H9 (cell line): Measurements from ENCODE around the gene TPRN. TPM values are rescaled to one million over a fixed set of nuclear protein-coding genes. Genes with fewer than 3 reads are reported as not detected.

Experiments
- DNase-seq: peaks from one replicate; pipeline ENCODE4 v3.0.0-alpha.2; 2017
- H2AFZ ChIP-seq: one replicate; pipeline ENCODE4 v1.6.1; 2013; ENCODE audit warnings: mild to moderate bottlenecking, low read length, control low read depth, moderate library complexity
- H2AK5ac ChIP-seq: 2 replicates; pipeline ENCODE4 v1.6.1; 2013; ENCODE audit warnings: low read length, control low read depth, mixed read lengths; ENCODE audit not compliant: insufficient read length
- H2BK120ac ChIP-seq: one replicate; pipeline ENCODE4 v1.6.1; 2013; ENCODE audit warnings: low read depth, mild to moderate bottlenecking, low read length, control low read depth, inconsistent platforms; ENCODE audit not compliant: poor library complexity, severe bottlenecking
- H2BK12ac ChIP-seq: 2 replicates; pipeline ENCODE4 v1.6.1; 2013; ENCODE audit warnings: low read length, control low read depth, mixed read lengths, low read depth; ENCODE audit not compliant: insufficient read length
- H2BK15ac ChIP-seq: 2 replicates; pipeline ENCODE4 v1.6.1; 2013; ENCODE audit warnings: low read depth, low read length, control low read depth
- H2BK20ac ChIP-seq: one replicate; pipeline ENCODE4 v1.6.1; 2013; ENCODE audit warnings: low read depth, mild to moderate bottlenecking, low read length, control low read depth, inconsistent platforms; ENCODE audit not compliant: poor library complexity, severe bottlenecking
- H2BK5ac ChIP-seq: 2 replicates; pipeline ENCODE4 v1.6.1; 2013; ENCODE audit warnings: low read length, control low read depth, mixed read lengths; ENCODE audit not compliant: insufficient read length
- H3K14ac ChIP-seq: 2 replicates; pipeline ENCODE4 v1.6.1; 2013; ENCODE audit warnings: low read length, control low read depth; ENCODE audit not compliant: insufficient read depth
- H3K18ac ChIP-seq: 2 replicates; pipeline ENCODE4 v1.6.1; 2013; ENCODE audit warnings: low read depth, mild to moderate bottlenecking, mixed read lengths, low read length, control low read depth; ENCODE audit not compliant: insufficient read length
- H3K23ac ChIP-seq: 2 replicates; pipeline ENCODE4 v1.6.1; 2013; ENCODE audit warnings: low read length, control low read depth, mixed read lengths, low read depth; ENCODE audit not compliant: insufficient read length
- H3K23me2 ChIP-seq: 2 replicates; pipeline ENCODE4 v1.6.1; 2013; ENCODE audit warnings: low read depth, mild to moderate bottlenecking, mixed read lengths, low read length, control low read depth; ENCODE audit not compliant: insufficient read length, poor library complexity, severe bottlenecking
- H3K27ac ChIP-seq: 2 replicates; pipeline ENCODE4 v1.5.1; 2013; ENCODE audit warnings: low read length, control low read depth, mixed read lengths, low read depth; ENCODE audit not compliant: insufficient read length
- H3K27me3 ChIP-seq: 2 replicates; pipeline ENCODE4 v1.6.1; 2013; ENCODE audit warnings: low read length, control low read depth, inconsistent platforms; ENCODE audit not compliant: insufficient read depth
- H3K4ac ChIP-seq: 2 replicates; pipeline ENCODE4 v1.6.1; 2013; ENCODE audit warnings: low read depth, mild to moderate bottlenecking, control low read depth, inconsistent platforms, low read length, moderate library complexity
- H3K4me1 ChIP-seq: 2 replicates; pipeline ENCODE4 v1.6.1; 2013; ENCODE audit warnings: low read length, control low read depth, inconsistent platforms; ENCODE audit not compliant: insufficient read depth
- H3K4me2 ChIP-seq: 2 replicates; pipeline ENCODE4 v1.6.1; 2013; ENCODE audit warnings: low read length, control low read depth, mixed read lengths; ENCODE audit not compliant: insufficient read length, insufficient read depth
- H3K56ac ChIP-seq: 2 replicates; pipeline ENCODE4 v1.6.1; 2013; ENCODE audit warnings: low read depth, mild to moderate bottlenecking, mixed read lengths, low read length, control low read depth; ENCODE audit not compliant: insufficient read length
- H3K79me1 ChIP-seq: 2 replicates; pipeline ENCODE4 v1.6.1; 2013; ENCODE audit warnings: low read depth, mild to moderate bottlenecking, moderate library complexity, low read length, control low read depth, inconsistent platforms; ENCODE audit not compliant: insufficient read depth, poor library complexity, severe bottlenecking
- H3K79me2 ChIP-seq: 2 replicates; pipeline ENCODE4 v1.6.1; 2013; ENCODE audit warnings: low read length, control low read depth, inconsistent platforms; ENCODE audit not compliant: insufficient read depth
- H3K9ac ChIP-seq: 2 replicates; pipeline ENCODE4 v1.6.1; 2013; ENCODE audit warnings: low read length, control low read depth, mixed read lengths; ENCODE audit not compliant: insufficient read length; ENCODE audit errors: extremely low read depth
- H3K9me3 ChIP-seq: one replicate; pipeline ENCODE4 v1.6.1; 2013; ENCODE audit warnings: low read depth, low read length, inconsistent platforms; ENCODE audit not compliant: control insufficient read depth
- H3T11ph ChIP-seq: one replicate; pipeline ENCODE4 v1.6.1; 2013; ENCODE audit warnings: mild to moderate bottlenecking, low read length, control low read depth, inconsistent platforms
- H4K20me1 ChIP-seq: one replicate; pipeline ENCODE4 v1.6.1; 2013; ENCODE audit not compliant: control insufficient read depth, insufficient read length, insufficient read depth
- H4K5ac ChIP-seq: 2 replicates; pipeline ENCODE4 v1.6.1; 2013; ENCODE audit warnings: low read depth, mild to moderate bottlenecking, mixed read lengths, low read length, control low read depth; ENCODE audit not compliant: insufficient read length
- H4K8ac ChIP-seq: replicated peaks from 2 replicates; pipeline ENCODE4 v1.6.1; 2013; ENCODE audit warnings: low read length, control low read depth, mixed read lengths, low read depth; ENCODE audit not compliant: insufficient read length
- H4K91ac ChIP-seq: 2 replicates; pipeline ENCODE4 v1.6.1; 2013; ENCODE audit warnings: low read depth, mild to moderate bottlenecking, moderate library complexity, mixed read lengths, low read length, control low read depth; ENCODE audit not compliant: insufficient read length
- H3K27ac Mint-ChIP-seq, 3 experiments: 2 replicates in 2 of 3; 3 replicates in 1 of 3; pipeline ENCODE4 v1.8.0; 2020 to 2021; ENCODE audit warnings: mixed read lengths in 3 of 3, mild to moderate bottlenecking in 1 of 3, moderate library complexity in 1 of 3
- H3K27me3 Mint-ChIP-seq: 2 replicates; pipeline ENCODE4 v1.8.0; 2021; ENCODE audit warnings: low read depth, mild to moderate bottlenecking, moderate library complexity, mixed read lengths
- H3K36me3 Mint-ChIP-seq, 3 experiments: 2 replicates in 2 of 3; 3 replicates in 1 of 3; pipeline ENCODE4 v1.8.0; 2020 to 2021; ENCODE audit warnings: low read depth in 3 of 3, mixed read lengths in 3 of 3; ENCODE audit not compliant: insufficient read depth in 1 of 3
- H3K4me1 Mint-ChIP-seq, 2 experiments: 2 replicates each; pipeline ENCODE4 v1.8.0; 2020; ENCODE audit warnings: mixed read lengths in 2 of 2
- H3K4me3 Mint-ChIP-seq, 2 experiments: 2 replicates in 1 of 2; 3 replicates in 1 of 2; pipeline ENCODE4 v1.8.0; 2020 to 2021; ENCODE audit warnings: mild to moderate bottlenecking in 2 of 2, mixed read lengths in 2 of 2, moderate library complexity in 1 of 2
- H3K9me3 Mint-ChIP-seq, 2 experiments: 2 replicates in 1 of 2; 3 replicates in 1 of 2; pipeline ENCODE4 v1.8.0; 2020; ENCODE audit warnings: mild to moderate bottlenecking in 2 of 2, mixed read lengths in 2 of 2, moderate library complexity in 1 of 2
- CTCF ChIP-seq: fragments of 200-600 bp; sonication (generic); conservative IDR thresholded peaks from 3 replicates; pipeline ENCODE4 v1.8.0; 2021; ENCODE audit warnings: antibody characterized with exemption, mild to moderate bottlenecking
- WGBS: extraction: QIAGEN DNeasy Blood & Tissue Kit; methylation state at CpG from one replicate; pipeline ENCODE4 v1.1.7; 2013; ENCODE audit warnings: missing lambda C conversion rate, low lambda C conversion rate, mixed read lengths; ENCODE audit not compliant: insufficient read length; ENCODE audit errors: extremely low coverage; 5-methylcytosine and 5-hydroxymethylcytosine counted together
- total RNA-seq: library from RNA; stranded (reverse); gene quantifications from 2 replicates; pipeline ENCODE4 v1.2.1, GENCODE V29; 2021

TPRN gene
- total RNA-seq, 1 experiment from 2014 or later, result 30.7 TPM

GRCh38 chr9:137165250-137165836 lies 35.2 kb downstream of the TPRN start:
- Histone ChIP-seq H2BK12ac (no peak overlapping the region), H3K9me3 (no peaks in the 10 kb centered on the region), H3K27me3 (peaks cover 43% of the 10 kb centered on the region; the same call in 1 of the 2 replicates), H2AFZ (no peak overlapping the region), H3K14ac (no peak overlapping the region), H2BK5ac (no peak overlapping the region), H3K79me2 (no peaks in the 10 kb centered on the region), H3K9ac (no peak overlapping the region), H2BK15ac (no peak overlapping the region), H3T11ph (no peak overlapping the region), H3K23ac (no peak overlapping the region), H2BK120ac (no peak overlapping the region), H4K8ac (no peak overlapping the region), H3K4me2 (no peak overlapping the region), H4K20me1 (peaks cover 2% of the 10 kb centered on the region), H3K4me1 (no peaks in the 10 kb centered on the region), H4K5ac (no peak overlapping the region), H3K4ac (no peak overlapping the region), H4K91ac (no peak overlapping the region), H2BK20ac (no peak overlapping the region), H2AK5ac (no peak overlapping the region), H3K79me1 (no peaks in the 10 kb centered on the region), H3K56ac (no peak overlapping the region), H3K23me2 (peaks cover 20% of the 10 kb centered on the region), H3K18ac (no peak overlapping the region), H3K27ac (no peak overlapping the region)
- Mint-ChIP-seq H3K36me3 (no peaks in the 10 kb centered on the region), H3K4me3 (no peak overlapping the region), H3K4me1 (peaks cover 0 to 9% of the 10 kb centered on the region in 2 experiments; a peak in 3 of 4 replicates), H3K9me3 (no peaks in the 10 kb centered on the region; a peak in 1 of 5 replicates), H3K27me3 (peaks cover 90% of the 10 kb centered on the region), H3K27ac (no peak overlapping the region)
- DNase-seq, result no peak
- no CpG with 5 or more reads among the region's 32 CpGs for WGBS
- no peak for TF ChIP-seq CTCF
